ENCODE measurements around the gene ESPL1. TPM values are rescaled to one million over a fixed set of nuclear protein-coding genes. Genes with fewer than 3 reads are reported as not detected.
A peak's percentile ranks its signal among the peaks of the same experiment; 100 is the strongest.

ESPL1 gene
- total RNA-seq, 1 donor from 2014 or later, result 0.16 TPM

GRCh38 chr12:53229454-53229853, 38.6 kb upstream of the ESPL1 start:
- intact Hi-C loops (cut with DNase I), result no loop called here
- no peak for DNase-seq (ENCODE audit: low spot score)

GRCh38 chr12:53230108-53230845, 37.8 kb upstream of the ESPL1 start:
- intact Hi-C loops (cut with DNase I), result no loop called here
- no peak for DNase-seq (ENCODE audit: low spot score)

- DNase-seq (ENCODE audit: low spot score), result no peak
- intact Hi-C loops (cut with DNase I), result no loop called here
Observed at GRCh38 chr12:53231671-53231920, 36.5 kb upstream of the ESPL1 start.

- intact Hi-C loops (cut with DNase I), result no loop called here
- DNase-seq (ENCODE audit: low spot score), result no peak
Observed at GRCh38 chr12:53231921-53232645, 36.0 kb upstream of the ESPL1 start, which contains the start of gene RARG. RARG (minus strand) TSS chr12:53232209; CDS start chr12:53227545, 4,664 bp downstream.

GRCh38 chr12:53232646-53233461, 35.2 kb upstream of the ESPL1 start:
- no peak for DNase-seq (ENCODE audit: low spot score)
- intact Hi-C loops (cut with DNase I), result no loop called here

GRCh38 chr12:53233671-53234121, 34.4 kb upstream of the ESPL1 start:
- intact Hi-C loops (cut with DNase I), result no loop called here
- DNase-seq (ENCODE audit: low spot score), result no peak

- no peak for DNase-seq (ENCODE audit: low spot score)
- intact Hi-C loops (cut with DNase I), result no loop called here
Observed at GRCh38 chr12:53234271-53234914, 33.7 kb upstream of the ESPL1 start.

GRCh38 chr12:53235164-53235563, 32.9 kb upstream of the ESPL1 start:
- intact Hi-C loops (cut with DNase I), result no loop called here
- no peak for DNase-seq (ENCODE audit: low spot score)

GRCh38 chr12:53235742-53236442, 32.2 kb upstream of the ESPL1 start:
- no peak for DNase-seq (ENCODE audit: low spot score)
- intact Hi-C loops (cut with DNase I), result no loop called here

- no peak for DNase-seq (ENCODE audit: low spot score)
- intact Hi-C loops (cut with DNase I), result no loop called here
Observed at GRCh38 chr12:53236443-53237111, 31.5 kb upstream of the ESPL1 start.

- DNase-seq (ENCODE audit: low spot score), result no peak
- intact Hi-C loops (cut with DNase I), result no loop called here
Observed at GRCh38 chr12:53239643-53240258, 28.3 kb upstream of the ESPL1 start.

GRCh38 chr12:53241623-53242412, 26.3 kb upstream of the ESPL1 start:
- DNase-seq (ENCODE audit: low spot score), result no peak
- intact Hi-C loops (cut with DNase I), result no loop called here

GRCh38 chr12:53244337-53244736, 23.8 kb upstream of the ESPL1 start:
- no peak for DNase-seq (ENCODE audit: low spot score)
- intact Hi-C loops (cut with DNase I), result no loop called here

- intact Hi-C loops (cut with DNase I), result no loop called here
- no peak for DNase-seq (ENCODE audit: low spot score)
Observed at GRCh38 chr12:53245286-53245685, 22.8 kb upstream of the ESPL1 start.

GRCh38 chr12:53251477-53252348, 16.4 kb upstream of the ESPL1 start:
- intact Hi-C loops (cut with DNase I), result loop anchor here (2.0 to 5.0 kb wide), 2 partner anchors 31 to 36 kb away; no protein-coding TSS in a partner anchor

GRCh38 chr12:53252349-53252916, 15.7 kb upstream of the ESPL1 start:
- DNase-seq (ENCODE audit: low spot score), result no peak
- intact Hi-C loops (cut with DNase I), result loop anchor here (5.0 kb wide), 1 partner anchor 35 kb away; no protein-coding TSS in a partner anchor

More at GRCh38 chr12:53251477-53252348, 16.4 kb upstream of the ESPL1 start:
- DNase-seq (ENCODE audit: low spot score), result peak; percentile 91
